Measurements from ENCODE around the gene SYMPK.

DNA sequence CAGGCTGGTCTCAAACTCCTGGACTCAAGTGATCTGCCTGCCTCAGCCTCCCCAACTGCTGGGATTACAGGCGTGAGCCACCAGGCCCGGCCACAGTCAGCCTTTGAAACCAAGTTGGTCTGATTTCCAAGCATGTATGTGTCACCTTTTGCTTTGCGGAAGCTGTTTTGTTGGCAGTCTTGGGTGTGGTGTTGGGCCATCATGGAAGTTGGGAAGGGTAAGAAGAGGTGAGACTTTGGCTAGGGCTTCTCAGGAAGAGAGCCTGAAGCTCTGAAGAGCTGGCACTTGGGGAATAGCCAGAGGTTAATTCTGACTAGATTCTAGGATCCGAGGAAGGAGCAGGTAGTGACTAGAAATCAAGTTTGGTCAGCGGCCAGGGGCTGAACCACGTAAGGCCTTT, 50.6 kb downstream of the SYMPK start:
- no peak for TF ChIP-seq POLR2AphosphoS5 (IDR thresholded peaks at IDR 0.05; ENCODE audit: low read depth, low read length)
- TF ChIP-seq POLR2A (IDR thresholded peaks at IDR 0.05; ENCODE audit: low read depth, low read length), result no peak

All from GM12892 (cell line).